Measurements from ENCODE around the gene PER1.
"Not testable (repeated sequence)": the region's sequence is repeated elsewhere in the genome, so short reads cannot be mapped to it uniquely, and the experiment has no call there.

Gene PER1

GRCh38 chr17:8173056-8173870 is 21.1 kb upstream of the PER1 start:
- peak; percentile 94 for DNase-seq (ENCODE audit: low spot score)

- not testable (repeated sequence) for DNase-seq (ENCODE audit: low spot score)
These were observed 18.0 kb upstream of the PER1 start for GRCh38 chr17:8170186-8170585.

DNA sequence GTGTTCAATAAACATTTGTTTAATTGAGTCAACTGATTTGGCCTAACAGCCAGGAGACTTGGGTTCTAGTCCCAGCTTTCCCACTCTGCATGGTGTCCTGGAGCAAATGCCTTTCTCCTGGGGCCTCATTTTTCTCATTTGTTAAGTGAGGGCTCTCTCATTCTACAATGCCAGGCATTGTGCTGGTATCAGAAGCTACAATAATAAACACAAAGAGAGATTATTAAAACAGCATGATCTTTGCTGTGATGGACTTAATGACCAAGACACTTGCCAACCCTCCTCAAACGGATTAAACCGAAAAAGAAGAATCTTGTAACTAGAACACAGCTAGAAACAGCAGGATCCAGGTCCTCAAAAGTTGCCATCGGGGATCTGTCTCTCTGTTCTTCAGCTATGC is 15.3 kb upstream of the PER1 start:
- DNase-seq (ENCODE audit: low spot score) = peak; percentile 48

- no peak for DNase-seq (ENCODE audit: low spot score)
These were observed 14.5 kb upstream of the PER1 start for GRCh38 chr17:8166731-8167130.

GRCh38 chr17:8164815-8165131 is 12.6 kb upstream of the PER1 start:
- DNase-seq (ENCODE audit: low spot score) = no peak

DNA sequence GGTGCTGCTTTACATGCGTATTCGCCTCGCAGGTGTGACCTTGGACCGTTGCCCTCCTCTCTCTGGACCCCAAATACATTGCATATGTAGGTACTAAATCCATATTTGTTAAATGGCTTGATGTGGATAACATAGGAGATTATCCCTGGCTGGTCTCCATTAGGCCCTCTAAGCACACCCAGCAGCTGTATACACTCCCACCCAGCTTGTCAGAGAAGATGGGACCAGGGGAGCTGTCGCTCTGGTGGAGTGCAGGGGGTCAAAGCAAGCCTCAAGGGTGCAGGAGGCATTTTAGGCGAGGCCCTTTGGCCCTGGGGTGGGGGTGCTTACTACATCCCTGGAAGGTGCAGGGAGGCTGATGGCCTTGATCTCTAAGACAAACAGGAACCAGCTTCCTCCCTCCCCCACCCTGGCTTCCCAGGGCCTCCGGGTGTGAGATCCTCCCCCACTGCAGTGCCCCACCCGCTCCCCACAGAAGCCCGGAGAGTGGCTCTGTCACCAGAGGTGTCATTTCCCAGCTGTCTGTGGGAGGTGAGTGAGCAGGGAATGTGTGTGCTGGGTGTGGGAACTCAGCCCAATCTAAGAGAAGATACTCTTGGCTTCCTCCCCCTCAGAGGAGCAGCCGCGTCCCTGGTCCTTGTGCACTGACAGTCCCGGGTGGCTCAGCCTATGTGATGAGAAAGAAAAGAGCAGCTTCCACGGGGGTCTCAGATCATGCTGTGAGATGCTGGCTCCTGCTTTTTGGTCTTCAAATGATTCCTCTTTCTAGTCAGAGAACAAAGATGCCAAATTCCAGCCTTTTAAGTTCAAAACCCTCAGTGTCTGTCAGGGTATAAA is 12.0 kb upstream of the PER1 start:
- no peak for DNase-seq (ENCODE audit: low spot score)

DNA sequence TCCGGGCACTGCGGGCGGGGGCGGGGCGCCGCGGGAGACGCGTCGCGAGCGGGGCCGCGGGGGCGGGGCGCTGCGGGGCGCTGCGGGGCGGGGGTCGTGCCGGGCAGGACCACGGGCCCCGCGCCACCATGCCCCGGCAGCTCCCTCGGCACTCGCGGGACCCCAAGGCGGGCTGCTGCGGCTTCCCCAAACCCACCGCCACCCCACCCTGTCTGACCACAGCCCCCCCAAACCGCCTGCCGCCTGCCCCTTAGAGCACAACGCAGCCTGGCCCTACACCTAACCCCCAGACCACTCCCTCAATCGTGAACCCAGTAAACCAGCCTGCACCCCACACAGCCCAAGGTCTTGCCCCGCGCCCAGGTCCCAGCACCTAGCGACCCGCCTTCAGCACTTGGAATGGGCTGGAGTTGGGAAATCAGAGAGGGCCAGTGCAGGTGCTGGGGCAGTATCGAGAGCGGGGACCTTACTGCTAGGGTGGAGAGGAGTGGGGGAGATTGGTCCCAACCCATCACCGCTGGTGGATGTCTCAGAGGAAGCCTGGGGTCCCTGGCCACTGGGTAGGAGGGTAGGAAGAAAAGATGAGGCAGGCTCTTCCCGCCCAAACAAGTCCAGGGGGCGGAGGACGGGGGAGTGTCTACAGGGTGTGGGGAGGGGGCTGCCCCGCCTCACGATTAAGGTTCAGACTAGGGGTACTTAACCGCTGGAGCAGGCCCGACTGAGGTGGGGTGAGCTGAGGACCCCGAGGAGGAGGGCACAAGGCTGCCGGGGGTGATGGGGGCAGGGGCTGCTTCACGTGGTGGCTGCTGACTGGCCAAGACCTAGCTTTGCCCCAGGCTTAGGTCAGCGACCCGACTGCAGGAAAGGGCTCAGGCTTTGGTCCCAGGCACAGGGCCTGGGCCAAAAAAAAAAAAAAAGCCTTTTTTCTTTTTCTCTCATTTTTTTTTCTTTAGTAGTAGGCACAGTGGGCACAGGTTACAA is 11.1 kb upstream of the PER1 start:
- no peak for DNase-seq (ENCODE audit: low spot score)

GRCh38 chr17:8162233-8162996 is 10.2 kb upstream of the PER1 start, which contains the start of gene VAMP2:
TSS of gene VAMP2 (minus strand) at chr17:8162948. CDS start at chr17:8162879, 69 bp downstream.
- DNase-seq (ENCODE audit: low spot score) = no peak

GRCh38 chr17:8161289-8162232 is 9.4 kb upstream of the PER1 start:
- DNase-seq (ENCODE audit: low spot score) = no peak

DNA sequence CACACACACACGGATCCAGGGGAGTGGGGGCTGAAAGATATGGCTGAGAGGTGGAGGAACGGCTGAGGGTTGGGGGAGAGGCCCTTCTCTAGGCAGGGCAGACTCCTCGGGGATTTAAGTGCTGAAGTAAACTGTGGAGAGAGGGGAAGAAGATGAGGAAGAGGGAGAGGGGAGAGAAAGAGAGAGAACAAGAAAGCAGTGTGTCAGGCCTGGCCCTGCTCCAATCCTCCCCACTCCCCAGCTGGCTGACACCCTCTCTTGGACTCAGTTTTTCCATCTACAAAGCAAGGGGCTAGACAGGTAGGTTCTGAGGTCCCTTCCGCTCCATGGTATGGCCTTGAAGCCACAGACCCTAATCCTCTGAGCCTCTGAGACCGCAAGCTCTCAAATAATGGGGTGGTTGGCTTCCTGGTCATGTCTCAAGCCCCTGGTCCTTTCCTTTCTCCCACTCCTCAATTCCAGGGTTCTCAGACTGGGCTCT is 8.6 kb upstream of the PER1 start:
- DNase-seq (ENCODE audit: low spot score) = no peak

DNA sequence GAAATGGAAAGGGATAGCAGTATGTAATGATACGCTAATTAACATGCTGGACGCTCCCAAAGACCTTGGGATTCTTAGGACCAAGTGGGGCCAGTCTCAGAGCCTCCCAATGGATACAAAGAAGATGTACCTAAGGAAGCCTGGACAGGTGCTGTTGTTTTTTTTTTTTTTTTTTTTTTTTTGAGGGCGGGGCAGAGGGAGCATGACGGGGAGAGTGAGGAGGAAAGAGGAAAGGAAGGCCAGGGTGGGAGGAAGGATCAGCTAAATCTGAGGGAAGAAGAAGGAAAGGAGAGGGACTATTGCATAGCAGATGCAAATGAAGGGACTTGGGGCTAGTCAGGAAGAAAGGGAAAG is 8.0 kb upstream of the PER1 start:
- no peak for DNase-seq (ENCODE audit: low spot score)

DNA sequence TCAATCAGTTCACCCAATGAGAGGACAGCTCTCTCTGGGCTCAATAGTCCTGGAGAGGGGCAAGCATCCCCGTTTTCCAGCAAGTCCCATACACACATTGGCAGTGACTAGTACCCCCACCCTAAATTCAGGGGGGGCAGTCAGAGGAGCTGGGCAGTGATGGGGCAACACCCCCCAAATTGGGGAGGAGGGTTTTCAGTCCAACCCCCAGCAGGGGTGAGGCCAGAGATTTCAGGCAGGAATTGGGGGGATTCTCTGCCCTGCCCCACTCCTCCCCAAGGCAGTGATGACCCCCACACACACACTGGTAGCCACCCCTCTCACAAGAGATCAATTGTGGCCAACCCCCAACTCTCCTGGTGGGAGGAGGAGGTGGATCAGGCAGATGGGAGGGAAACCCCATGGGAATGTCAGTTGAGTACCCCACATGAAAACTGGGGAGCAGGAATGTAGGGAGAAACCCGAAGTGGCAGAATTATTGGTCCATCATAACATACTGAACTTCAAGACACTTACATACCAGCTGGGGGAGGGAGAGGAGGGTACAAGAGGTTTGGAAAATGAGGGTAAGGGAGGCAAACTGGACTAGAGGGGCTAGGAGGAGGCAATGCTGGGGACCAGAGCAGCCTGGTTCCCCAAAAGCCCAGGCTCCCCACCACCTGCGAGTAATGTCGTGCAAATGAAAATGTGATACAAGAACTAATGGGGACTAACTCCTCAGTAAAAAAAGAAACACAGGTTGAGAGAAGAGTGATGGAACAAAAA is 7.4 kb upstream of the PER1 start:
- DNase-seq (ENCODE audit: low spot score) = no peak

GRCh38 chr17:8159032-8159400 is 6.8 kb upstream of the PER1 start:
- DNase-seq (ENCODE audit: low spot score) = no peak

GRCh38 chr17:8158267-8159031 is 6.2 kb upstream of the PER1 start:
- peak; percentile 84 for DNase-seq (ENCODE audit: low spot score)

- peak; percentile 100 for DNase-seq (ENCODE audit: low spot score)
These were observed 4.2 kb upstream of the PER1 start for GRCh38 chr17:8156246-8156992.

GRCh38 chr17:8155996-8156245 is 3.7 kb upstream of the PER1 start:
- DNase-seq (ENCODE audit: low spot score) = no peak

- no peak for DNase-seq (ENCODE audit: low spot score)
These were observed 3.2 kb upstream of the PER1 start for GRCh38 chr17:8155231-8155995.

All from COLO829 (cell line).